ENCODE results near the gene UBE2E2.

GRCh38 chr3:23435904-23436303, 232.8 kb downstream of the UBE2E2 start:
- TF ChIP-seq ZNF8 (CRISPR knock-in tag; IDR thresholded peaks at IDR 0.05): no peak
- no peak for TF ChIP-seq ZNF70 (CRISPR knock-in tag; IDR thresholded peaks at IDR 0.05)
- TF ChIP-seq, protein P1, sequence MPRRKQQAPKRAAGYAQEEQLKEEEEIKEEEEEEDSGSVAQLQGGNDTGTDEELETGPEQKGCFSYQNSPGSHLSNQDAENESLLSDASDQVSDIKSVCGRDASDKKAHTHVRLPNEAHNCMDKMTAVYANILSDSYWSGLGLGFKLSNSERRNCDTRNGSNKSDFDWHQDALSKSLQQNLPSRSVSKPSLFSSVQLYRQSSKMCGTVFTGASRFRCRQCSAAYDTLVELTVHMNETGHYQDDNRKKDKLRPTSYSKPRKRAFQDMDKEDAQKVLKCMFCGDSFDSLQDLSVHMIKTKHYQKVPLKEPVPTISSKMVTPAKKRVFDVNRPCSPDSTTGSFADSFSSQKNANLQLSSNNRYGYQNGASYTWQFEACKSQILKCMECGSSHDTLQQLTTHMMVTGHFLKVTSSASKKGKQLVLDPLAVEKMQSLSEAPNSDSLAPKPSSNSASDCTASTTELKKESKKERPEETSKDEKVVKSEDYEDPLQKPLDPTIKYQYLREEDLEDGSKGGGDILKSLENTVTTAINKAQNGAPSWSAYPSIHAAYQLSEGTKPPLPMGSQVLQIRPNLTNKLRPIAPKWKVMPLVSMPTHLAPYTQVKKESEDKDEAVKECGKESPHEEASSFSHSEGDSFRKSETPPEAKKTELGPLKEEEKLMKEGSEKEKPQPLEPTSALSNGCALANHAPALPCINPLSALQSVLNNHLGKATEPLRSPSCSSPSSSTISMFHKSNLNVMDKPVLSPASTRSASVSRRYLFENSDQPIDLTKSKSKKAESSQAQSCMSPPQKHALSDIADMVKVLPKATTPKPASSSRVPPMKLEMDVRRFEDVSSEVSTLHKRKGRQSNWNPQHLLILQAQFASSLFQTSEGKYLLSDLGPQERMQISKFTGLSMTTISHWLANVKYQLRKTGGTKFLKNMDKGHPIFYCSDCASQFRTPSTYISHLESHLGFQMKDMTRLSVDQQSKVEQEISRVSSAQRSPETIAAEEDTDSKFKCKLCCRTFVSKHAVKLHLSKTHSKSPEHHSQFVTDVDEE (CRISPR knock-in tag; IDR thresholded peaks at IDR 0.05): no peak
- TF ChIP-seq TCF4 (CRISPR knock-in tag; IDR thresholded peaks at IDR 0.05; ENCODE audit: borderline replicate concordance): no peak
- TF ChIP-seq GLIS3 (CRISPR knock-in tag; IDR thresholded peaks at IDR 0.05): no peak
- TF ChIP-seq SNAI2 (CRISPR knock-in tag; IDR thresholded peaks at IDR 0.05): no peak
- TF ChIP-seq TOX (CRISPR knock-in tag; IDR thresholded peaks at IDR 0.05; ENCODE audit: borderline replicate concordance): no peak
- no peak for TF ChIP-seq ZFP30 (CRISPR knock-in tag; IDR thresholded peaks at IDR 0.05)
- no peak for TF ChIP-seq RARB (CRISPR knock-in tag; IDR thresholded peaks at IDR 0.05)
